A673 (cell line): ENCODE data around the gene HSPG2. TPM values are rescaled to one million over a fixed set of nuclear protein-coding genes. Genes with fewer than 3 reads are reported as not detected.

Experiments used
- BruUV-seq: library from RNA; stranded (reverse); fragments of 400-500 nt; replicated peaks from 2 replicates; lab custom pipeline; 2021; lab: Mats Ljungman, UMichigan
- CTCF ChIA-PET: fragments of 300-600 bp; sonication (Branson Sonifier 250); formaldehyde crosslinking; loops from one replicate; lab custom pipeline; 2022; ENCODE audit warnings: antibody characterized with exemption; lab: Charles Lee
- POLR2A ChIA-PET: fragments of 300-600 bp; sonication (Branson Sonifier 250); formaldehyde crosslinking; loops from one replicate; lab custom pipeline; 2022; ENCODE audit warnings: antibody characterized with exemption; ENCODE audit not compliant: low non-redundant PET; lab: Charles Lee
- DNase-seq: peaks from one replicate; pipeline ENCODE4 v3.0.0-alpha.2; 2015; ENCODE audit warnings: low spot score
- H3K27ac ChIP-seq: fragments of 200-600 bp; sonication (generic); 2 replicates; pipeline ENCODE4 v1.5.1; 2016; ENCODE audit warnings: mixed run types, low read depth, mild to moderate bottlenecking, mixed read lengths, antibody characterized with exemption, low read length; ENCODE audit not compliant: poor library complexity, severe bottlenecking
- H3K27me3 ChIP-seq: fragments of 200-600 bp; sonication (generic); replicated peaks from 2 replicates; pipeline ENCODE4 v1.6.1; 2017; ENCODE audit warnings: mixed run types, low read depth, mild to moderate bottlenecking, mixed read lengths, antibody characterized with exemption, low read length; ENCODE audit not compliant: insufficient read depth, poor library complexity
- H3K36me3 ChIP-seq: fragments of 200-600 bp; sonication (generic); 2 replicates; pipeline ENCODE4 v1.6.1; 2016; ENCODE audit warnings: mixed run types, mild to moderate bottlenecking, mixed read lengths, antibody characterized with exemption, low read length; ENCODE audit not compliant: insufficient read depth, poor library complexity, severe bottlenecking
- H3K4me1 ChIP-seq: fragments of 200-600 bp; sonication (generic); 2 replicates; pipeline ENCODE4 v1.6.1; 2017; ENCODE audit warnings: mixed run types, mild to moderate bottlenecking, mixed read lengths, antibody characterized with exemption, low read length; ENCODE audit not compliant: insufficient read depth, poor library complexity, severe bottlenecking
- H3K4me3 ChIP-seq: fragments of 200-600 bp; sonication (generic); 2 replicates; pipeline ENCODE4 v1.5.1; 2016; ENCODE audit warnings: low read depth, mixed run types, mild to moderate bottlenecking, mixed read lengths, low read length; ENCODE audit not compliant: poor library complexity, severe bottlenecking
- H3K9me3 ChIP-seq: fragments of 200-600 bp; sonication (generic); 2 replicates; pipeline ENCODE4 v1.6.1; 2016; ENCODE audit warnings: mixed run types, low read depth, mild to moderate bottlenecking, mixed read lengths, antibody characterized with exemption, low read length; ENCODE audit not compliant: poor library complexity, severe bottlenecking
- EZH2 ChIP-seq: fragments of 200-600 bp; sonication (generic); IDR thresholded peaks from 2 replicates; pipeline ENCODE4 v1.6.1; 2017; ENCODE audit warnings: borderline replicate concordance, low read depth, mild to moderate bottlenecking, mixed read lengths, antibody characterized with exemption, low read length; ENCODE audit not compliant: poor library complexity, severe bottlenecking
- intact Hi-C: fragments of 100-400 bp; cut with micrococcal nuclease; formaldehyde crosslinking; loops from one replicate; pipeline ENCODE4 v1.10.0; 2022; ENCODE audit not compliant: unreplicated experiment
- total RNA-seq: library from RNA; stranded (reverse); gene quantifications from 2 replicates; pipeline ENCODE4 v1.2.3, GENCODE V29; 2021
- TF ChIP-seq, protein P1 (sequence below): fragments of 300-800, 200-600 bp; sonication (generic); conservative IDR thresholded peaks from 2 replicates; pipeline ENCODE4 v1.5.1; 2017; ENCODE audit warnings: low read depth, mild to moderate bottlenecking, antibody characterized with exemption, low read length, moderate library complexity, mixed read lengths

The HSPG2 gene
- total RNA-seq, 1 experiment from 2014 or later, result 10.4 TPM

DNA sequence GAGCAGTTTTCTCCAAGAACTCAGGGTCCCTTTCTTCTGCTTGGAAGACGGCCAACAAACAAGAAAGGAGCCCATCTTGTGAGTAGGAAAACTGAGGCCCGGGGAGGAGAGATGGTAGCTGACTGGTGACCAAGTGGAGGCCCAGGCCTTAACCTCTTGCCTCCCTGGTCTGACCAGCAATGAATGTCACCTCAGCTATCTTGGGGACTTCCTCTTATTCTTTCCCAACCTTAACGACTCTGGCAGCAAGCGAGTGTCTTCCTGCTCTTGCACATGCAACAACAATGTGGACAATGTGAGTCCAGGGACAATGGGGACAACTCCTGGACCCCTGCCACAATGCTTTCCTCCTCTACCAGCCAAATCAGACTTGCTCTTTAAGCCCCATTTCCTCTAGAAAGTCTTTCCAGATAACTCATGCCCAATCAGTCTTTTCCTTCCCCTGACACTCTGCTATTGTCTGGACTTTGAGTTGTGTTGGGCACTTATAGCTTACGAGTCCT, 12.6 kb downstream of the HSPG2 start:
- POLR2A ChIA-PET, result no interaction called here
- no TSS peak for BruUV-seq
- Histone ChIP-seq H3K27me3 (no peaks in the 10 kb centered on the region), H3K36me3 (no peaks in the 10 kb centered on the region), H3K9me3 (no peaks in the 10 kb centered on the region), H3K4me1 (no peaks in the 10 kb centered on the region), H3K27ac (no peak overlapping the region), H3K4me3 (no peak overlapping the region)
- TF ChIP-seq EZH2, result no peak
- TF ChIP-seq, protein P1, sequence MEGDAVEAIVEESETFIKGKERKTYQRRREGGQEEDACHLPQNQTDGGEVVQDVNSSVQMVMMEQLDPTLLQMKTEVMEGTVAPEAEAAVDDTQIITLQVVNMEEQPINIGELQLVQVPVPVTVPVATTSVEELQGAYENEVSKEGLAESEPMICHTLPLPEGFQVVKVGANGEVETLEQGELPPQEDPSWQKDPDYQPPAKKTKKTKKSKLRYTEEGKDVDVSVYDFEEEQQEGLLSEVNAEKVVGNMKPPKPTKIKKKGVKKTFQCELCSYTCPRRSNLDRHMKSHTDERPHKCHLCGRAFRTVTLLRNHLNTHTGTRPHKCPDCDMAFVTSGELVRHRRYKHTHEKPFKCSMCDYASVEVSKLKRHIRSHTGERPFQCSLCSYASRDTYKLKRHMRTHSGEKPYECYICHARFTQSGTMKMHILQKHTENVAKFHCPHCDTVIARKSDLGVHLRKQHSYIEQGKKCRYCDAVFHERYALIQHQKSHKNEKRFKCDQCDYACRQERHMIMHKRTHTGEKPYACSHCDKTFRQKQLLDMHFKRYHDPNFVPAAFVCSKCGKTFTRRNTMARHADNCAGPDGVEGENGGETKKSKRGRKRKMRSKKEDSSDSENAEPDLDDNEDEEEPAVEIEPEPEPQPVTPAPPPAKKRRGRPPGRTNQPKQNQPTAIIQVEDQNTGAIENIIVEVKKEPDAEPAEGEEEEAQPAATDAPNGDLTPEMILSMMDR, result no peak
- no peak for DNase-seq
- CTCF ChIA-PET, result no interaction called here
- intact Hi-C loops, result no loop called here

- no peak for DNase-seq
- Histone ChIP-seq H3K4me3 (no peak overlapping the region), H3K4me1 (no peaks in the 10 kb centered on the region), H3K36me3 (no peaks in the 10 kb centered on the region), H3K27ac (no peak overlapping the region), H3K27me3 (no peaks in the 10 kb centered on the region), H3K9me3 (no peaks in the 10 kb centered on the region)
- no TSS peak for BruUV-seq
- ChIA-PET CTCF (no interaction called here), POLR2A (no interaction called here)
- no peak for TF ChIP-seq EZH2
- TF ChIP-seq, protein P1, result no peak
- intact Hi-C loops, result no loop called here
Observed at GRCh38 chr1:21922090-21923013, 14.8 kb downstream of the HSPG2 start.

DNA sequence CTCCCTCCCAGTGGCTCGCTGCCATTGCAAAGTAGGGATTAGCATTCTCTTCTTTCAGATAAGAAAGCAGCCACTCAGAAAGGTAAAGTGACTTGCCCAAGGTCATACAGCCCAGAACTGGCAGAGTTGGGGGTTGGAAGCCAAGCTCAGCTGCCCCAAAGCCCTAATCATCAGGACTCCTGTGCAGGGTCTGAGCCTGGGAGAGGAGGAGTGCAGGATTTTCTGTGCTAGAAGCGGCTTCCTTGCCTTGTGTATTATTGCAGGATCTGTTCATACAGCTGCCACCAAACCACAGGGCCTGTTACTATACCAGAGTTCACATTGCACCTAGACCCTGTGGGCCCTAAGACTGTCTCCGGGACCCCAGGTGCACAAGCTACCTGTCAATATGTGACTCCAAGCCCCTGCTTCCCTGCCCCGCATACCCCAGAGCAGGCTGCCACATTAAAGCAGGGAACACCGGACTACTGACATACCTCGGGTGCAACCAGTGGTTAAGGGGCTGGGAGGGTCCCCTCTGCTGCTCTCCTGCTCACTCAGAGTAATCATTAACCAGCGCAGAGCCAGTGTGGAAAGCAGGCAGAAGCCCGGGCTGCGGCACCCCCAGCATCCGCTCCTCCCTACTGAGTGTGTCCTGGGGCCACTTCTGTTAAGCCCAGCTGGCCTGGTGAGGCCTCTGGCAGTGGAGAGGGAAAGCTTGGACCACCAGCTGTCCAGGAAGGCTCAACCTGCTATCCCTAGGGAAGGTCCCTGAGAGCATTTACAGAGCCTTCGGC, 15.8 kb downstream of the HSPG2 start:
- intact Hi-C loops, result no loop called here
- DNase-seq, result no peak
- Histone ChIP-seq H3K36me3 (no peaks in the 10 kb centered on the region), H3K4me1 (no peaks in the 10 kb centered on the region), H3K27ac (no peak overlapping the region), H3K9me3 (no peaks in the 10 kb centered on the region), H3K4me3 (no peak overlapping the region), H3K27me3 (no peaks in the 10 kb centered on the region)
- POLR2A ChIA-PET, result no interaction called here
- CTCF ChIA-PET, result no interaction called here
- BruUV-seq, result no TSS peak
- TF ChIP-seq EZH2, result no peak
- TF ChIP-seq, protein P1, result no peak
